ENCODE measurements around the gene BCO2. TPM values are rescaled to one million over a fixed set of nuclear protein-coding genes. Genes with fewer than 3 reads are reported as not detected.
A peak's percentile ranks its signal among the peaks of the same experiment; 100 is the strongest.
"Not testable (repeated sequence)": the region's sequence is repeated elsewhere in the genome, so short reads cannot be mapped to it uniquely, and the experiment has no call there.

The BCO2 gene
- total and polyA plus RNA-seq, 2 experiments from 2014 or later, result 44.2 to 69.4 TPM

GRCh38 chr11:112179601-112180000, 4.3 kb downstream of the BCO2 start:
- no peaks in the 10 kb centered on the region for H3K36me3 ChIP-seq
- no peak overlapping the region for H3K27ac ChIP-seq
- H3K4me3 ChIP-seq, result no peak overlapping the region
- H3K27me3 ChIP-seq, result no peaks in the 10 kb centered on the region
- H3K4me1 ChIP-seq (ENCODE audit: low read depth), result peaks cover 20% of the 10 kb centered on the region
- H3K9me3 ChIP-seq (ENCODE audit: low read depth), result no peaks in the 10 kb centered on the region
- DNase-seq (ENCODE audit: low read depth in 1 of 2, low spot score in 1 of 2), result no peak
- TF ChIP-seq CTCF (IDR thresholded peaks at IDR 0.05; ENCODE audit: low read depth, low read length), result no peak

DNA sequence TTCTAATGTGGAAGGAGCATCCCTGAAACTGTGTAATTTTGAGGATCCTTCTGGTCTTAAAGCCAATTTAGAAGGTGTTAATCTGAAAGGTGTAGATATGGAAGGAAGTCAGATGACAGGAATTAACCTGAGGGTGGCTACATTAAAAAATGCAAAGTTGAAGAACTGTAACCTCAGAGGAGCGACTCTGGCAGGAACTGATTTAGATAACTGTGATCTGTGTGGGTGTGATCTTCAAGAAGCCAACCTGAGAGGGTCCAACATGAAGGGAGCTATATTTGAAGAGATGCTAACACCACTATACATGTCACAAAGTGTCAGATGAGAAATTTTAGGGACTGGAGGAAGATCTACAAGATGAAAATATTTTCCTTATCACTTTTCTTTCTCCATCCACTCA, 7.6 kb downstream of the BCO2 start:
- no peaks in the 10 kb centered on the region for H3K36me3 ChIP-seq
- no peak for TF ChIP-seq CTCF (IDR thresholded peaks at IDR 0.05; ENCODE audit: low read depth, low read length)
- no peaks in the 10 kb centered on the region for H3K9me3 ChIP-seq (ENCODE audit: low read depth)
- H3K4me1 ChIP-seq (ENCODE audit: low read depth), result peaks cover 28% of the 10 kb centered on the region
- DNase-seq (ENCODE audit: low read depth in 1 of 2, low spot score in 1 of 2), result no peak
- no peaks in the 10 kb centered on the region for H3K27me3 ChIP-seq
- H3K27ac ChIP-seq, result no peak overlapping the region
- H3K4me3 ChIP-seq, result no peak overlapping the region

DNA sequence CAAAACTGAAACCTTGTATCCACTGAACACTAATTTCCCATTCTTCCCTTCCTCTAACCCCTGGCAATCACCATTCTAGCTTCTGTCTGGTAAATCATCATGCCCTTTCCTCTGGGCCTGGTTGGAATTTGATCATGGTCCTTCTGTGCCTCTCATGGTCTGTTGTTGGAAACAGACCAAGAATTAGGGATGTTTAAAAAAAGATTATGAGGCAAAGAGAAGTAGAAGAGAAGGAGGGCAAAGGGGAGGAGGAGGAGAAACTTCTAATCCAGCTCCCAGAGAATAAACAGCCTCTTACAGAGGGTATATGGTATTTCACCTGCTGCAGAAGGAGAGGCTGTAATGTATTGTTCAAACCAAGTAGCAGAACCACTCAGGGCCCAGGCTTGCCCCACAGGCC, 10.6 kb downstream of the BCO2 start:
- DNase-seq (ENCODE audit: low read depth in 1 of 2, low spot score in 1 of 2), result no peak
- peak overlapping the region; percentile 49 for H3K27ac ChIP-seq

DNA sequence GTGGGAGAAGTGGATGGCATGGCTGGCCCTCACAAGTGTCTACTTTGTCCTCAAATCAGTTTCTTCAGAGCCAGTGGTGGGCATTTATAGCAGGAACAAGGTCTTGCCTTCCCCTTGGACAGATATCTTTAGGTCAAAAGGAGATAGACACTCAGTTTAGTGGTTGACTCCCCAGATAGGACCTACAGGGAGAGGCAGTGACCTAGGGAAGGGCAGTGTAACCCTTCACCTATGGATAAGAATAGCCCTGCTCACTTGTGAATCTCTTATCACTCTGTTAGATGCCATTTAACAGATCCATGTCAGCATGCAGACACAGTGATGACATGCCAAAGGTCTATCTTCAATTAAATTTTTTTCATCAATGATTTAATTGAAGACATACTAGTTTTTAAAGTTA, 11.0 kb downstream of the BCO2 start:
- H3K36me3 ChIP-seq, result no peaks in the 10 kb centered on the region
- DNase-seq (ENCODE audit: low read depth in 1 of 2, low spot score in 1 of 2), result no peak
- no peaks in the 10 kb centered on the region for H3K27me3 ChIP-seq
- H3K4me3 ChIP-seq, result no peak overlapping the region
- H3K27ac ChIP-seq, result peak overlapping the region; percentile 49
- no peak for TF ChIP-seq CTCF (IDR thresholded peaks at IDR 0.05; ENCODE audit: low read depth, low read length)
- peaks cover 15% of the 10 kb centered on the region for H3K4me1 ChIP-seq (ENCODE audit: low read depth)
- H3K9me3 ChIP-seq (ENCODE audit: low read depth), result no peaks in the 10 kb centered on the region

More for the DNA sequence above, 10.6 kb downstream of the BCO2 start:
- no peak for TF ChIP-seq CTCF (IDR thresholded peaks at IDR 0.05; ENCODE audit: low read depth, low read length)
- Histone ChIP-seq H3K4me1 (ENCODE audit: low read depth) (peaks cover 15% of the 10 kb centered on the region), H3K9me3 (ENCODE audit: low read depth) (no peaks in the 10 kb centered on the region), H3K27me3 (no peaks in the 10 kb centered on the region), H3K4me3 (no peak overlapping the region), H3K36me3 (no peaks in the 10 kb centered on the region)

GRCh38 chr11:112195113-112195512, 19.8 kb downstream of the BCO2 start:
- not testable (repeated sequence) for H3K4me3 ChIP-seq; H3K27me3 ChIP-seq; DNase-seq (ENCODE audit: low read depth in 1 of 2, low spot score in 1 of 2); H3K9me3 ChIP-seq (ENCODE audit: low read depth); H3K4me1 ChIP-seq (ENCODE audit: low read depth); H3K27ac ChIP-seq
- peaks cover 10% of the 10 kb centered on the region for H3K36me3 ChIP-seq

- DNase-seq (ENCODE audit: low read depth in 1 of 2, low spot score in 1 of 2), result peak in 1 of 2 donors; percentile 34
- Histone ChIP-seq H3K27ac (no peak overlapping the region), H3K27me3 (no peaks in the 10 kb centered on the region), H3K9me3 (ENCODE audit: low read depth) (no peaks in the 10 kb centered on the region), H3K4me3 (no peak overlapping the region), H3K4me1 (ENCODE audit: low read depth) (no peaks in the 10 kb centered on the region), H3K36me3 (peaks cover 18% of the 10 kb centered on the region)
- TF ChIP-seq CTCF (IDR thresholded peaks at IDR 0.05; ENCODE audit: low read depth, low read length), result no peak
These were observed 20.6 kb downstream of the BCO2 start for GRCh38 chr11:112195951-112196351.

All from cardiac muscle cell (in vitro differentiated cells and primary cell).